Mononuclear cell (primary cell): ENCODE results near the gene PDIA4. TPM values are rescaled to one million over a fixed set of nuclear protein-coding genes. Genes with fewer than 3 reads are reported as not detected.
A peak's percentile ranks its signal among the peaks of the same experiment; 100 is the strongest.

Experiments
- H3K27me3 ChIP-seq: 2 replicates; pipeline ENCODE4 v1.6.0; 2011; ENCODE audit warnings: low read length, control low read depth; ENCODE audit not compliant: insufficient read depth
- H3K4me1 ChIP-seq: 2 replicates; pipeline ENCODE4 v1.5.1; 2011; ENCODE audit warnings: mild to moderate bottlenecking, low read length, control low read depth; ENCODE audit not compliant: insufficient read depth
- H3K4me3 ChIP-seq: 2 replicates; pipeline ENCODE4 v1.5.1; 2011; ENCODE audit warnings: mild to moderate bottlenecking, low read length, moderate library complexity
- H3K9me3 ChIP-seq: 2 replicates; pipeline ENCODE4 v1.5.1; 2011; ENCODE audit warnings: low read depth, mild to moderate bottlenecking, control low read depth, low read length
- total RNA-seq: library from RNA; depleted of rRNA; stranded (reverse); fragments of >200 nt; gene quantifications from one replicate; pipeline ENCODE4 v1.2.3, GENCODE V29; 2012

Gene PDIA4
- total RNA-seq, 1 donor, result 34.9 TPM

DNA sequence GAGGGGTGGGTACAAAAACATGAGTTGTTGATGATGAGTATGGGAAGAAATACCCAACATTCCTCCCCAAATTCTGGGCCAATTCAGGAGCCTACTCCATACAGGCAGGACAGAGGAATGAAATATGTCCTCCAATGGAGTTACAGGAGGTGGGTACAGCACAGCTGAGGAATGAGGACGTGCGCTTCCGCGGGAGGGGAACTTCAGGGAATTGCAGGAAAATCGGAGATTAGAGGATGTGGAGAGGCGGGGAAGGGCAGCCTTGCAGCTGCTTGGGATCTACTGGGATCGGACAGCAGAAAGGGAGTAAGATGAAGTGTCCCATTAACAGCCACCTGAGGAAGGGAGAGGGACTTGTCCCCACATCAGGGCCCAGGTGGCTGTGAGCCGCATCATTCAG lies 50.2 kb downstream of the PDIA4 start:
- Histone ChIP-seq H3K9me3 (no peaks in the 10 kb centered on the region), H3K4me1 (peaks cover 7% of the 10 kb centered on the region), H3K27me3 (no peaks in the 10 kb centered on the region), H3K4me3 (no peak overlapping the region)

GRCh38 chr7:148975896-148976295 lies 52.4 kb downstream of the PDIA4 start:
- no peaks in the 10 kb centered on the region for H3K9me3 ChIP-seq
- peaks cover 11% of the 10 kb centered on the region for H3K4me1 ChIP-seq
- no peaks in the 10 kb centered on the region for H3K27me3 ChIP-seq
- no peak overlapping the region for H3K4me3 ChIP-seq

DNA sequence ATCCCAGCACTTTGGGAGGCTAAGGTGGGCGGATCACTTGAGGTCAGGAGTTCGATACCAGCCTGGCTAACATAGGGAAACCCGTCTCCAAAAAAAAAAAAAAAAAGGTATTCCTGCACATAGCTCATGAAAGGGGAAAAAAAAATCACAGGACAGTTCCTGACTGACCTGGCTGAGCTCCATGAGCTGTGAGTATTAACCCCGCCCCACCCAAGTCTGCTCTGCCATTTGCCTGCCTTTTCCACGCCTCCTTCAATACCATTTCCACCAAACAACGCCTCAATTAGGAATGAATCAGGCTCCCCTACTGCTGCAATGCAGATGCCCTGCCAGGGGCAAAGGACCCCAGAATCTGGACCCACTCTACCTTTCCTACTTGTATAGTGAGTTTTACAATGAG lies 55.0 kb downstream of the PDIA4 start:
- H3K4me3 ChIP-seq, result no peak overlapping the region
- H3K27me3 ChIP-seq, result no peaks in the 10 kb centered on the region
- no peaks in the 10 kb centered on the region for H3K9me3 ChIP-seq
- peaks cover 11% of the 10 kb centered on the region for H3K4me1 ChIP-seq

DNA sequence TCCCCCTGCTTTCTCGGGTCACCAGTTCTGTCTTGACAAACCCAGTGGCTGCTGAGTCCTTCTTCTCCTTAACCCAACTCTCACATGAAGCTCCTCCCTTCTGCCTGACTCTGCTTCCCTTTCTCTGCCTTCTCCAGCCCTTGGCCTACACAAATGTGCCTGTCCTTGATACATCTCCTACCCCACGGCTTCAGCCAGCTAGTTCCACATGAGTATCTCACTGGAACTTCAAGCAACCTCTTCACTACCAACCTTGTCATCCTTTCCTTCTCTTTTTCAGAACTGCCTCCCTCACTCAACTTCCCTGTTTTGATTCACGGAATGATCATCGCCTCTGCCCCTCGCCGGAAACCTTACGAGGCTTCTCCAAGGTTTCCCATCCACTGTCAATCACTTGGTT lies 55.9 kb downstream of the PDIA4 start:
- Histone ChIP-seq H3K4me3 (no peak overlapping the region), H3K27me3 (no peaks in the 10 kb centered on the region), H3K4me1 (peaks cover 12% of the 10 kb centered on the region), H3K9me3 (no peaks in the 10 kb centered on the region)

- Histone ChIP-seq H3K4me1 (peaks cover 39% of the 10 kb centered on the region), H3K27me3 (no peaks in the 10 kb centered on the region), H3K9me3 (no peaks in the 10 kb centered on the region), H3K4me3 (no peak overlapping the region)
Measured at GRCh38 chr7:148967602-148968001, 60.7 kb downstream of the PDIA4 start.

DNA sequence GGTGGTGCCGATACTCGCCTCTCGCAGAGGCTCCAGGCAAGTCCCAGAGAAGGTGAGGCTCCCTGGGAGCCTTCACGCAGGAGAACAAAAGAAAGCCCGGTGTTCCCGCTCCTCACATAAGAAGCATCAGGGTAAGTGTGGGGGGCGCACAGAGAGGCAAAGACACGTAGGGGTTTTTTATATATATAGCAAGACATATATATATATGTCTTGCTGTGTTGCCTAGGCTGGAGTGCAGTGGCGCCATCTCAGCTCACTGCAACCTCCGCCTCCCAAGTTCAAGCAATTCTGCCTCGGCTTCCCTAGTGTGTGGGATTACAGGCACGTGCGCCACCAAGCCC lies 61.3 kb downstream of the PDIA4 start:
- Histone ChIP-seq H3K4me1 (peaks cover 37% of the 10 kb centered on the region), H3K9me3 (no peaks in the 10 kb centered on the region), H3K27me3 (no peaks in the 10 kb centered on the region), H3K4me3 (peak overlapping the region; percentile 52)

GRCh38 chr7:148964483-148965267 lies 63.6 kb downstream of the PDIA4 start:
- Histone ChIP-seq H3K4me1 (peaks cover 33% of the 10 kb centered on the region), H3K27me3 (no peaks in the 10 kb centered on the region), H3K9me3 (no peaks in the 10 kb centered on the region), H3K4me3 (no peak overlapping the region)

GRCh38 chr7:148963583-148964482 lies 64.5 kb downstream of the PDIA4 start:
- no peaks in the 10 kb centered on the region for H3K9me3 ChIP-seq
- peaks cover 33% of the 10 kb centered on the region for H3K4me1 ChIP-seq
- H3K27me3 ChIP-seq, result no peaks in the 10 kb centered on the region
- H3K4me3 ChIP-seq, result peak overlapping the region; percentile 62

GRCh38 chr7:148962823-148963582 lies 65.3 kb downstream of the PDIA4 start:
- peak overlapping the region; percentile 62 for H3K4me3 ChIP-seq
- H3K9me3 ChIP-seq, result no peaks in the 10 kb centered on the region
- no peaks in the 10 kb centered on the region for H3K27me3 ChIP-seq
- H3K4me1 ChIP-seq, result peaks cover 33% of the 10 kb centered on the region

DNA sequence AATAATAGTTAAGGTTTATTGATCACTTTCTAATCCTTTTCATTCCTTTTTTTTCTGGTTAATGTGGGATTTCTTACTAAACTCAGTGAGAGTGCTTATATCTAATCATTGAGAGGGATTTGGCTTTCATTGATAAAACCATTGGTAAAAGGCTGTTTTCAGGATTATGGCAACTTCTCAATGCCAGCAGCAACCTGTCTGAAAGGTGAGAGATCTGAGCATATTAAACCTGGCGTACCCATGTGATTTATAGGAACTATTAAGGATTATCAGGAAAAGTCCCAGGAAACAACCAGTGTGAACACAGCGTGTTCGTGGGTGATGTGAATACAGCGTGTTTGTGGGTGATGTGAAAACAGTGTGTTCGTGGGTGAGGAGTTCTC lies 65.9 kb downstream of the PDIA4 start:
- Histone ChIP-seq H3K9me3 (no peaks in the 10 kb centered on the region), H3K4me1 (peaks cover 33% of the 10 kb centered on the region), H3K4me3 (peak overlapping the region; percentile 62), H3K27me3 (no peaks in the 10 kb centered on the region)

DNA sequence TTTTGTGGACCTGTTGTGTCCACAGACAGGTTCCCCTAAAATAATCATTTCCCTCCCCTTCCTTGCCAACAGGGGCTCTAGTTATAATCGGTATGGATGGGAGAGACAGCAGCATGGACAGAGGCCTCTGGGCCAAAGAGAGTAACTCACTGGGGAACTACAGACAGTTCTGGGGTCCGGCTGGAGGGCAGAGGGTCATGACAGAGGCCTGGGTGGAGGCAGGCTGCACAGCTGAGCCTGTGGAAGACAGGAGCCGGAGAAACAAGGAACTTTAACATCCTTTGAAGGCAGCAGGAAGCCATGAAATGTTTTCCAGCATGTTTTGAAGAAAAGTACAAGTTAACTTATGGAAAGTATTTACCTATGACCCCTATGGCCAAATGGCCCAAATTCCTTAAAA lies 68.6 kb downstream of the PDIA4 start:
- H3K4me1 ChIP-seq, result peaks cover 19% of the 10 kb centered on the region
- H3K4me3 ChIP-seq, result no peak overlapping the region
- H3K9me3 ChIP-seq, result no peaks in the 10 kb centered on the region
- H3K27me3 ChIP-seq, result no peaks in the 10 kb centered on the region

GRCh38 chr7:148958061-148958460 lies 70.2 kb downstream of the PDIA4 start:
- Histone ChIP-seq H3K4me3 (no peak overlapping the region), H3K4me1 (peaks cover 5% of the 10 kb centered on the region), H3K9me3 (no peaks in the 10 kb centered on the region), H3K27me3 (no peaks in the 10 kb centered on the region)

DNA sequence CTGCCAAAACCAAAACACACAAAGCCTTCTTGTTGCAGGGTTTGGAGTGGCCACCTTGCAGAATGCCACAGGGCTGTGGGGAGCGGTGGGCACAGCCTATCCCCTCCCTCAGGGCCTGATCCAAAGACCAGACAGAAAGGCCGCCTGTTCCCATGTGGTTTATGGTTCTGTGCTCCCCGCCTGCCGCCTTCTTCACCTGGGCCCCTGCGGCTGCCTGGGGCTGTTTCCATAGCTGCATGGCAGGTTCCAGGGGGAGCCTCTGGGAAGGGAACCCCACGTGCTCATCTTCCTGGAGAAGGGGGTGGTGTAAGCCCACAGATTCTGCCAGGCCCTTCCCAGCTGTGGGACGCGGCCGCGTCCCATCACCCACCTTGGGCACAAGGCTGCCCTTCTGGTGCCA lies 73.5 kb downstream of the PDIA4 start:
- Histone ChIP-seq H3K4me3 (no peak overlapping the region), H3K4me1 (no peaks in the 10 kb centered on the region), H3K9me3 (no peaks in the 10 kb centered on the region), H3K27me3 (no peaks in the 10 kb centered on the region)

DNA sequence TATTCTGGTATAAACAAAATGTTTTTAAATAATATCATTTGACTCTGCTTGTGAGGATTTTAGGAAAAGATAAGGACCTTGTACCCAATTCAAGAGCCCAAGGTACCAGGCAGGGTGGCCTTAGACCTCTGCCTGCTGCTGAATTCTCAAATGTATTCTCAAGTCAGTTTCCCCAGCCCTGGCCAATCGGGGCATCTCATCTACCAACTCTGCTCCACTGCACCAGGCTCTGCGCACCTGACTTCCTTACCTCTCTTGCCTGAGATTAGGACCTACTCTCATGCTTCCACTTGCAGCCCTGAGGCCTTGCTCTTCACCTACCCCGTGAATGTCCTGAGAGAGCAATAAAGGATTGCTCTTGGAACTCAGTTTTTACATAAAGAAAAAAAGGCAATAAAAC lies 74.6 kb downstream of the PDIA4 start:
- Histone ChIP-seq H3K4me1 (no peaks in the 10 kb centered on the region), H3K4me3 (no peak overlapping the region), H3K9me3 (no peaks in the 10 kb centered on the region), H3K27me3 (no peaks in the 10 kb centered on the region)
